IMR-90 (cell line): ENCODE results near the gene AP2B1. TPM values are rescaled to one million over a fixed set of nuclear protein-coding genes. Genes with fewer than 3 reads are reported as not detected.

Experiments
- ATAC-seq: fragments of 200-7000 bp; cut with Tn5 transposase; 2 replicates; pipeline ENCODE4 v1.9.1; 2020; ENCODE audit warnings: low read depth, mild to moderate bottlenecking, moderate library complexity
- BruUV-seq: library from RNA; stranded (reverse); fragments of 400-500 nt; replicated peaks from 2 replicates; lab custom pipeline; 2021; lab: Mats Ljungman, UMichigan
- CTCF ChIA-PET: fragments of 300-600 bp; formaldehyde crosslinking; extraction: SDS; loops from one replicate; lab custom pipeline; 2021; ENCODE audit warnings: antibody characterized with exemption; lab: Yijun Ruan, JAX
- POLR2A ChIA-PET: fragments of 300-600 bp; sonication (Branson Sonifier 250); formaldehyde crosslinking; loops from one replicate; lab custom pipeline; 2022; ENCODE audit warnings: antibody characterized with exemption; ENCODE audit not compliant: unreplicated experiment; lab: Charles Lee
- DNase-seq: peaks from one replicate; pipeline ENCODE4 v3.0.0; 2013
- H2AFZ ChIP-seq: replicated peaks from 2 replicates; pipeline ENCODE3; 2013; ENCODE audit warnings: low read length, mild to moderate bottlenecking; ENCODE audit not compliant: poor library complexity
- H2AK5ac ChIP-seq: 2 replicates; pipeline ENCODE4 v1.6.1; 2013; ENCODE audit warnings: low read depth, low read length, inconsistent platforms
- H2AK9ac ChIP-seq: replicated peaks from 2 replicates; pipeline ENCODE3; 2013; ENCODE audit warnings: mild to moderate bottlenecking, low read depth, low read length, moderate library complexity; ENCODE audit not compliant: poor library complexity
- H2BK120ac ChIP-seq: 2 replicates; pipeline ENCODE4 v1.6.1; 2013; ENCODE audit warnings: low read depth, low read length, inconsistent platforms
- H2BK15ac ChIP-seq: 3 replicates; pipeline ENCODE4 v1.6.1; 2013; ENCODE audit warnings: low read depth, low read length, inconsistent platforms
- H2BK20ac ChIP-seq: 2 replicates; pipeline ENCODE4 v1.6.1; 2013; ENCODE audit warnings: low read depth, mild to moderate bottlenecking, inconsistent platforms, low read length, moderate library complexity
- H2BK5ac ChIP-seq: 2 replicates; pipeline ENCODE4 v1.6.1; 2013; ENCODE audit warnings: mild to moderate bottlenecking, low read depth, low read length, inconsistent platforms; ENCODE audit not compliant: poor library complexity, severe bottlenecking
- H3K14ac ChIP-seq: replicated peaks from 2 replicates; pipeline ENCODE4 v1.6.1; 2013; ENCODE audit warnings: low read depth, low read length, inconsistent platforms
- H3K18ac ChIP-seq: 2 replicates; pipeline ENCODE4 v1.6.1; 2013; ENCODE audit warnings: low read depth, low read length, control low read depth
- H3K23ac ChIP-seq: 2 replicates; pipeline ENCODE4 v1.6.1; 2013; ENCODE audit warnings: low read depth, low read length, inconsistent platforms
- H3K27ac ChIP-seq: 2 replicates; pipeline ENCODE4 v1.5.1; 2013; ENCODE audit warnings: mild to moderate bottlenecking, control low read depth, low read length; ENCODE audit not compliant: insufficient read depth
- H3K27me3 ChIP-seq: 2 replicates; pipeline ENCODE4 v1.6.1; 2013; ENCODE audit warnings: low read length; ENCODE audit not compliant: control insufficient read depth, insufficient read depth
- H3K36me3 ChIP-seq: 2 replicates; pipeline ENCODE4 v1.6.1; 2013; ENCODE audit warnings: low read length, mixed read lengths; ENCODE audit not compliant: control insufficient read depth, insufficient read depth
- H3K4ac ChIP-seq: 2 replicates; pipeline ENCODE4 v1.6.1; 2013; ENCODE audit warnings: low read depth, low read length, inconsistent platforms
- H3K4me1 ChIP-seq: 2 replicates; pipeline ENCODE4 v1.6.1; 2013; ENCODE audit warnings: low read length, mixed read lengths; ENCODE audit not compliant: control insufficient read depth, insufficient read depth
- H3K4me2 ChIP-seq: 2 replicates; pipeline ENCODE4 v1.6.1; 2013; ENCODE audit warnings: low read depth, mild to moderate bottlenecking, control low read depth, low read length, moderate library complexity
- H3K4me3 ChIP-seq: 2 replicates; pipeline ENCODE4 v1.5.1; 2013; ENCODE audit warnings: low read depth, mild to moderate bottlenecking, control low read depth, low read length, moderate library complexity; ENCODE audit not compliant: insufficient read depth
- H3K56ac ChIP-seq: 2 replicates; pipeline ENCODE4 v1.6.1; 2013; ENCODE audit warnings: low read length, inconsistent platforms; ENCODE audit not compliant: insufficient read depth; ENCODE audit errors: extremely low read depth
- H3K79me1 ChIP-seq, 2 experiments: 2 replicates each; pipeline ENCODE4 v1.6.1; 2013; ENCODE audit warnings: low read length in 2 of 2, inconsistent platforms in 1 of 2, low read depth in 1 of 2
- H3K9ac ChIP-seq: 2 replicates; pipeline ENCODE4 v1.6.1; 2013; ENCODE audit warnings: low read depth, low read length, control low read depth
- H3K9me1 ChIP-seq: 2 replicates; pipeline ENCODE4 v1.6.1; 2013; ENCODE audit warnings: low read length, inconsistent platforms; ENCODE audit not compliant: insufficient read depth
- H3K9me3 ChIP-seq: 2 replicates; pipeline ENCODE4 v1.6.1; 2013; ENCODE audit warnings: low read length; ENCODE audit not compliant: control insufficient read depth, insufficient read depth
- H4K20me1 ChIP-seq: 2 replicates; pipeline ENCODE4 v1.6.1; 2013; ENCODE audit warnings: low read length, inconsistent platforms; ENCODE audit not compliant: insufficient read depth
- H4K5ac ChIP-seq: 2 replicates; pipeline ENCODE4 v1.6.1; 2013; ENCODE audit warnings: mild to moderate bottlenecking, low read depth, low read length, control low read depth
- H4K8ac ChIP-seq, 2 experiments: 2 replicates each; pipeline ENCODE4 v1.6.1; 2013; ENCODE audit warnings: low read depth in 2 of 2, low read length in 2 of 2, control low read depth in 1 of 2, inconsistent platforms in 1 of 2
- H4K91ac ChIP-seq: 2 replicates; pipeline ENCODE4 v1.6.1; 2013; ENCODE audit warnings: low read depth, low read length, inconsistent platforms; ENCODE audit not compliant: insufficient read depth
- BHLHE40 ChIP-seq: fragments of 150-350 bp; IDR thresholded peaks from 2 replicates; pipeline ENCODE4 v1.6.1; 2016; ENCODE audit warnings: mild to moderate bottlenecking, low read depth, low read length
- CEBPB ChIP-seq: IDR thresholded peaks from 2 replicates; pipeline ENCODE4 v1.6.1; 2012; ENCODE audit warnings: low read depth, low read length, improper control_type of control experiment
- CHD1 ChIP-seq: IDR thresholded peaks from 2 replicates; pipeline ENCODE4 v1.6.1; 2012; ENCODE audit warnings: low read depth, low read length, improper control_type of control experiment
- MAFK ChIP-seq: IDR thresholded peaks from 2 replicates; pipeline ENCODE4 v1.6.1; 2012; ENCODE audit warnings: low read depth, low read length, improper control_type of control experiment
- MXI1 ChIP-seq: IDR thresholded peaks from 2 replicates; pipeline ENCODE4 v1.6.1; 2012; ENCODE audit warnings: low read depth, mild to moderate bottlenecking, low read length, moderate library complexity, borderline replicate concordance
- NFE2L2 ChIP-seq: fragments of 150-350 bp; IDR thresholded peaks from 2 replicates; pipeline ENCODE4 v1.6.1; 2016; ENCODE audit warnings: low read depth, mild to moderate bottlenecking, low read length
- POLR2A ChIP-seq: IDR thresholded peaks from 2 replicates; pipeline ENCODE4 v1.6.1; 2012; ENCODE audit warnings: mild to moderate bottlenecking, low read depth, low read length
- RAD21 ChIP-seq: IDR thresholded peaks from 2 replicates; pipeline ENCODE4 v1.6.1; 2012; ENCODE audit warnings: low read length, improper control_type of control experiment
- SMC3 ChIP-seq: fragments of 150-350 bp; IDR thresholded peaks from 2 replicates; pipeline ENCODE4 v1.6.1; 2016; ENCODE audit warnings: low read depth, mild to moderate bottlenecking, antibody characterized with exemption, low read length, moderate library complexity
- USF2 ChIP-seq: fragments of 150-350 bp; IDR thresholded peaks from 2 replicates; pipeline ENCODE4 v1.6.1; 2017; ENCODE audit warnings: mild to moderate bottlenecking, antibody characterized with exemption, low read length, low read depth
- WGBS, 2 experiments: methylation state at CpG; one replicate each; pipeline versions ENCODE4 v1.1.5 to v1.1.7; 2013; ENCODE audit warnings: missing lambda C conversion rate in 2 of 2; ENCODE audit not compliant: insufficient read length in 1 of 2; ENCODE audit errors: extremely low coverage in 2 of 2; 5-methylcytosine and 5-hydroxymethylcytosine counted together
- dilution Hi-C: fragments of 300-500 bp; cut with HindIII; formaldehyde crosslinking; loops from one replicate; pipeline ENCODE4 v1.14.3; 2018; ENCODE audit warnings: low sequenced_read_pairs; ENCODE audit not compliant: unreplicated experiment
- in situ Hi-C: fragments of 300-500 bp; cut with MboI; formaldehyde crosslinking; loops from 3 replicates; pipeline ENCODE4 v1.14.3; 2019; ENCODE audit warnings: low sequenced_read_pairs, inconsistent platforms, mixed read lengths
- intact Hi-C: fragments of 100-400 bp; cut with micrococcal nuclease; formaldehyde crosslinking; loops from 2 replicates; pipeline ENCODE4 v1.10.0; 2022
- polyA plus RNA-seq, 3 experiments: library from polyadenylated mRNA; depleted of rRNA; stranded (reverse); fragments of >200 nt; gene quantifications; 2 replicates each; pipeline ENCODE4 v1.2.3, GENCODE V29; 2012; ENCODE audit warnings: low replicate concordance in 1 of 3
- total RNA-seq: library from RNA; depleted of rRNA; stranded (reverse); fragments of >200 nt; gene quantifications from 2 replicates; pipeline ENCODE4 v1.2.3, GENCODE V29; 2012
- TF ChIP-seq, protein P1 (sequence below): fragments of 150-350 bp; IDR thresholded peaks from 2 replicates; pipeline ENCODE4 v1.6.1; 2016; ENCODE audit warnings: low read depth, mild to moderate bottlenecking, low read length, moderate library complexity, borderline replicate concordance
- TF ChIP-seq, protein P2 (sequence below): conservative IDR thresholded peaks from 2 replicates; pipeline ENCODE4 v1.5.1; 2012; ENCODE audit warnings: mild to moderate bottlenecking, low read depth, low read length, improper control_type of control experiment

AP2B1 gene
- total and polyA plus RNA-seq, 2 of the 4 experiments (the other 2 are of a cell fraction), result 102 to 125 TPM

- TF ChIP-seq, protein P1, sequence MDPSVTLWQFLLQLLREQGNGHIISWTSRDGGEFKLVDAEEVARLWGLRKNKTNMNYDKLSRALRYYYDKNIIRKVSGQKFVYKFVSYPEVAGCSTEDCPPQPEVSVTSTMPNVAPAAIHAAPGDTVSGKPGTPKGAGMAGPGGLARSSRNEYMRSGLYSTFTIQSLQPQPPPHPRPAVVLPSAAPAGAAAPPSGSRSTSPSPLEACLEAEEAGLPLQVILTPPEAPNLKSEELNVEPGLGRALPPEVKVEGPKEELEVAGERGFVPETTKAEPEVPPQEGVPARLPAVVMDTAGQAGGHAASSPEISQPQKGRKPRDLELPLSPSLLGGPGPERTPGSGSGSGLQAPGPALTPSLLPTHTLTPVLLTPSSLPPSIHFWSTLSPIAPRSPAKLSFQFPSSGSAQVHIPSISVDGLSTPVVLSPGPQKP, result no peak
These were observed 42.0 kb upstream of the AP2B1 start (continued) for GRCh38 chr17:35545150-35545549.

GRCh38 chr17:35546487-35546886, 40.6 kb upstream of the AP2B1 start:
- Histone ChIP-seq H2AFZ (no peak overlapping the region), H3K9me3 (no peaks in the 10 kb centered on the region), H4K20me1 (no peaks in the 10 kb centered on the region), H3K36me3 (no peaks in the 10 kb centered on the region), H3K4me1 (no peaks in the 10 kb centered on the region), H3K4me2 (no peak overlapping the region), H3K79me1 (no peaks in the 10 kb centered on the region), H3K14ac (no peak overlapping the region), H2BK15ac (no peak overlapping the region), H4K91ac (no peak overlapping the region), H4K8ac (no peak overlapping the region), H3K27me3 (peaks cover 19% of the 10 kb centered on the region), H3K9ac (no peak overlapping the region), H2BK20ac (no peak overlapping the region), H3K18ac (no peak overlapping the region), H3K4me3 (no peak overlapping the region), H2AK5ac (no peak overlapping the region), H2BK120ac (no peak overlapping the region), H4K5ac (no peak overlapping the region), H3K4ac (no peak overlapping the region), H3K23ac (no peak overlapping the region), H3K9me1 (no peaks in the 10 kb centered on the region), H3K27ac (no peak overlapping the region), H3K56ac (no peak overlapping the region), H2AK9ac (no peak overlapping the region), H2BK5ac (no peak overlapping the region)
- ATAC-seq (no peak), DNase-seq (no peak)
- intact Hi-C loops (loop anchor here (10.0 kb wide), 1 partner anchor 552 kb away; no protein-coding TSS in a partner anchor), dilution Hi-C loops (loop anchor here (25.0 kb wide), 2 partner anchors 234 to 359 kb away; partner anchors contain the start of gene SLC35G3), in situ Hi-C loops (loop anchor here (25.0 kb wide), 1 partner anchor 1134 kb away; no protein-coding TSS in a partner anchor)
- BruUV-seq, result no TSS peak
- CTCF ChIA-PET, result no interaction called here
- POLR2A ChIA-PET, result no interaction called here
- 29% methylated on average over 1 of the region's 1 CpG; no CpG with 5 or more reads in 1 of the 2 experiments for WGBS, 2 experiments
- TF ChIP-seq MXI1, result no peak
- TF ChIP-seq MAFK, result no peak
- no peak for TF ChIP-seq USF2
- TF ChIP-seq SMC3, result no peak
- TF ChIP-seq RAD21, result no peak
- TF ChIP-seq BHLHE40, result no peak
- TF ChIP-seq, protein P1, result no peak
- TF ChIP-seq, protein P2, sequence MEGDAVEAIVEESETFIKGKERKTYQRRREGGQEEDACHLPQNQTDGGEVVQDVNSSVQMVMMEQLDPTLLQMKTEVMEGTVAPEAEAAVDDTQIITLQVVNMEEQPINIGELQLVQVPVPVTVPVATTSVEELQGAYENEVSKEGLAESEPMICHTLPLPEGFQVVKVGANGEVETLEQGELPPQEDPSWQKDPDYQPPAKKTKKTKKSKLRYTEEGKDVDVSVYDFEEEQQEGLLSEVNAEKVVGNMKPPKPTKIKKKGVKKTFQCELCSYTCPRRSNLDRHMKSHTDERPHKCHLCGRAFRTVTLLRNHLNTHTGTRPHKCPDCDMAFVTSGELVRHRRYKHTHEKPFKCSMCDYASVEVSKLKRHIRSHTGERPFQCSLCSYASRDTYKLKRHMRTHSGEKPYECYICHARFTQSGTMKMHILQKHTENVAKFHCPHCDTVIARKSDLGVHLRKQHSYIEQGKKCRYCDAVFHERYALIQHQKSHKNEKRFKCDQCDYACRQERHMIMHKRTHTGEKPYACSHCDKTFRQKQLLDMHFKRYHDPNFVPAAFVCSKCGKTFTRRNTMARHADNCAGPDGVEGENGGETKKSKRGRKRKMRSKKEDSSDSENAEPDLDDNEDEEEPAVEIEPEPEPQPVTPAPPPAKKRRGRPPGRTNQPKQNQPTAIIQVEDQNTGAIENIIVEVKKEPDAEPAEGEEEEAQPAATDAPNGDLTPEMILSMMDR, result no peak
- TF ChIP-seq NFE2L2, result no peak
- TF ChIP-seq POLR2A, result no peak
- no peak for TF ChIP-seq CHD1
- no peak for TF ChIP-seq CEBPB
